ENCODE results near the gene AIM2.

Gene AIM2

DNA sequence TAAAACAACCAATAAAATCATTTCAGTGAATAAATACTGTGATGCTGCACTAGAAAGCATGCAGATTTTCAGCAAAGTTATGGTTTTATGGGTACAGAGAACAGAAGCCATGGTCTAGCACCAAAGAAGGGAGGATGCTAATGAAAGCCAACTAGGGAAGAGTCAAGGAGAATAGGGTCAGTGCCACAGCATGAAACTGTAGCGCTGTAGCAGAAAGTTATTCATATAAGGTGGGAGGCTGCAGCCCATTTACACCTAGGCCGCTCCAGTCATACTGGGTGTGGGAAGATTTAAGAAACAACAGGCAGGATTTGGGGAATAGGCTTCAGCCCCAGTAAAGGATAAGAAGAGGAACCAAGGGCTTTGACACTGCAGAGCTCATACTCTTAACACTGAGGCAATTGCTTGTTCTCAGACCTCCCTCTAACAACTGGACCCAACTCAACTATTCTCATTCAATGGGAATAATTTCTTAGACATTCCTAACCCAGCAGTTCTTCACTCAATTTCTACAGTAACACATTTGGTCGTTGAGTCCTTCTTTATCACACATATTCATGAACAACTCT, 62.5 kb downstream of the AIM2 start:
- H3K4me1 ChIP-seq (ENCODE audit: control insufficient read depth, insufficient read depth, low read length): peaks cover 10% of the 10 kb centered on the region
- no peaks in the 10 kb centered on the region; the same call in 1 of the 2 replicates for H3K36me3 ChIP-seq (ENCODE audit: control insufficient read depth, insufficient read depth, low read length)
- H3K9me3 ChIP-seq (ENCODE audit: control insufficient read depth, insufficient read depth, low read depth, low read length): no peaks in the 10 kb centered on the region
- no peaks in the 10 kb centered on the region; the same call in 1 of the 2 replicates for H3K27me3 ChIP-seq (ENCODE audit: control insufficient read depth, insufficient read depth, low read length)
- no peak overlapping the region for H3K4me3 ChIP-seq (ENCODE audit: low read depth, low read length)
- no peak overlapping the region for H3K9ac ChIP-seq (ENCODE audit: low read length)
- H3K27ac ChIP-seq (ENCODE audit: low read depth, low read length): no peak overlapping the region

- H3K9me3 ChIP-seq (ENCODE audit: control insufficient read depth, insufficient read depth, low read depth, low read length): no peaks in the 10 kb centered on the region
- no peak overlapping the region for H3K9ac ChIP-seq (ENCODE audit: low read length)
- H3K27ac ChIP-seq (ENCODE audit: low read depth, low read length): no peak overlapping the region
- H3K36me3 ChIP-seq (ENCODE audit: control insufficient read depth, insufficient read depth, low read length): no peaks in the 10 kb centered on the region; the same call in 1 of the 2 replicates
- H3K4me3 ChIP-seq (ENCODE audit: low read depth, low read length): no peak overlapping the region
- peaks cover 5% of the 10 kb centered on the region; the same call in 1 of the 2 replicates for H3K27me3 ChIP-seq (ENCODE audit: control insufficient read depth, insufficient read depth, low read length)
- peaks cover 15% of the 10 kb centered on the region for H3K4me1 ChIP-seq (ENCODE audit: control insufficient read depth, insufficient read depth, low read length)
Observed at GRCh38 chr1:159012495-159012894, 64.1 kb downstream of the AIM2 start.

Measured in HUES6 (cell line).